ENCODE results near the gene SDHB. TPM values are rescaled to one million over a fixed set of nuclear protein-coding genes. Genes with fewer than 3 reads are reported as not detected.

Gene SDHB
- total and polyA plus RNA-seq, 10 of the 15 experiments (the other 5 are each of a cell fraction or from before 2014, with no cell fraction given) = 101 to 319 (median 188) TPM

GRCh38 chr1:16969057-16969611, 84.7 kb downstream of the SDHB start:
- no peak for ATAC-seq
- Histone ChIP-seq H2AFZ (ENCODE audit: control insufficient read depth, low read depth, low read length) (no peak overlapping the region), H3K4me2 (ENCODE audit: control insufficient read depth, insufficient read depth) (no peak overlapping the region), H3K27me3 (replicated peaks in 1 of 2; ENCODE audit: control insufficient read depth in 2 of 2, insufficient read depth in 2 of 2, low read length in 1 of 2) (no peaks in the 10 kb centered on the region), H3K27ac (ENCODE audit: control insufficient read depth, insufficient read depth) (no peak overlapping the region), H3K4me3 (no peak overlapping the region), H3K4me1 (ENCODE audit: control insufficient read depth, insufficient read depth, low read length) (no peaks in the 10 kb centered on the region), H3K9me3 (replicated peaks; ENCODE audit: control insufficient read depth, insufficient read depth, low read length) (no peaks in the 10 kb centered on the region), H3K9ac (ENCODE audit: control insufficient read depth, insufficient read depth, low read length) (no peak overlapping the region), H4K20me1 (ENCODE audit: control insufficient read depth, insufficient read depth) (no peaks in the 10 kb centered on the region), H3K36me3 (ENCODE audit: control insufficient read depth in 2 of 2, insufficient read depth in 2 of 2, low read length in 1 of 2) (no peaks in the 10 kb centered on the region), H3K79me2 (ENCODE audit: control insufficient read depth, insufficient read depth, low read length) (no peaks in the 10 kb centered on the region)
- SMC1A ChIA-PET (ENCODE audit: uncharacterized antibody, unreplicated experiment) = no interaction called here
- TF ChIP-seq JUNB (IDR thresholded peaks at IDR 0.05) (no peak), MLLT1 (IDR thresholded peaks at IDR 0.05) (no peak), NBN (IDR thresholded peaks at IDR 0.05) (no peak), ESRRA (IDR thresholded peaks at IDR 0.05; ENCODE audit: low read length) (no peak), ZNF207 (IDR thresholded peaks at IDR 0.05; ENCODE audit: borderline replicate concordance) (no peak), SUPT20H (IDR thresholded peaks at IDR 0.05; ENCODE audit: borderline replicate concordance, control insufficient read depth, low read depth, low read length) (no peak), MTA2 (IDR thresholded peaks at IDR 0.05; ENCODE audit: low read depth) (no peak), EGR1 (IDR thresholded peaks at IDR 0.05; ENCODE audit: borderline replicate concordance in 1 of 2, low read depth in 2 of 2, low read length in 2 of 2) (no peak), TARDBP (IDR thresholded peaks at IDR 0.05; ENCODE audit: borderline replicate concordance) (no peak)
- WGBS (ENCODE audit: insufficient coverage, insufficient replicate concordance, low lambda C conversion rate, missing lambda C conversion rate) = 42% methylated on average over 14 of the region's 14 CpGs
- POLR2A ChIA-PET = no interaction called here
- in situ Hi-C loops (cut with MboI) (no loop called here), intact Hi-C loops (cut with micrococcal nuclease; ENCODE audit: unreplicated experiment) (no loop called here)
- no peak for FAIRE-seq
- no TSS peak for BruUV-seq (replicated peaks)
- DNase-seq (ENCODE audit: low read depth, low spot score) = no peak
- CTCF ChIA-PET = no interaction called here
- RAD21 ChIA-PET (ENCODE audit: unreplicated experiment) = no interaction called here

Other genes with a start within 250 kb of the SDHB start
- under 0.01 TPM in 2 replicates for gene RNU1-2, start 158.1 kb downstream of the SDHB start, total RNA-seq (2014; rRNA removed)
- gene RNU1-2, start 158.1 kb downstream of the SDHB start, total RNA-seq (2014; rRNA removed; fragmentation: Illumina TruSeq; extraction: Trizol) = 20,946 and 25,634 TPM in 2 replicates
- gene RNU1-2, start 158.1 kb downstream of the SDHB start, total RNA-seq (2021) = 2,403 and 2,678 TPM in 2 replicates
- 82.4 and 113 TPM in 2 replicates for gene RNU1-2, start 158.1 kb downstream of the SDHB start, polyA plus RNA-seq (2011; rRNA removed)
- not detected in 2 replicates for gene RNU1-2, start 158.1 kb downstream of the SDHB start, polyA plus RNA-seq (2014; fragmentation: Illumina TruSeq; extraction: Trizol)
- 1 to 10 TPM; 4.5 to 4.9 TPM for gene RNU1-2, start 158.1 kb downstream of the SDHB start, polyA plus RNA-seq (2014; fragmentation: Nextera tagmentation; extraction: Ambion mirVana)
- gene RNU1-2, start 158.1 kb downstream of the SDHB start, polyA plus RNA-seq (2014; rRNA removed) = not detected in 2 replicates
- gene RNU1-2, start 158.1 kb downstream of the SDHB start, polyA plus RNA-seq (2016; fragmentation: Nextera tagmentation; extraction: Ambion mirVana) = 1 to 10 TPM; 2.6 to 3.6 TPM
- gene CROCC, start 132.1 kb downstream of the SDHB start, total RNA-seq (2014; rRNA removed) = 3.2 and 3.4 TPM in 2 replicates
- 1.8 and 1.9 TPM in 2 replicates for gene CROCC, start 132.1 kb downstream of the SDHB start, total RNA-seq (2014; rRNA removed; fragmentation: Illumina TruSeq; extraction: Trizol)
- gene CROCC, start 132.1 kb downstream of the SDHB start, total RNA-seq (2021) = 3.3 and 3.4 TPM in 2 replicates
- 1.4 and 2.7 TPM in 2 replicates for gene CROCC, start 132.1 kb downstream of the SDHB start, polyA plus RNA-seq (2011; rRNA removed)
- gene CROCC, start 132.1 kb downstream of the SDHB start, polyA plus RNA-seq (2014; fragmentation: Illumina TruSeq; extraction: Trizol) = 1.0 and 3.0 TPM in 2 replicates
- under 1 TPM; 0.04 to 0.05 TPM for gene CROCC, start 132.1 kb downstream of the SDHB start, polyA plus RNA-seq (2014; fragmentation: Nextera tagmentation; extraction: Ambion mirVana)
- gene CROCC, start 132.1 kb downstream of the SDHB start, polyA plus RNA-seq (2014; rRNA removed) = 5.0 and 5.5 TPM in 2 replicates
- gene CROCC, start 132.1 kb downstream of the SDHB start, polyA plus RNA-seq (2016; fragmentation: Nextera tagmentation; extraction: Ambion mirVana) = under 1 TPM; 0.82 to 0.84 TPM
- gene MFAP2, start 73.4 kb downstream of the SDHB start, total RNA-seq (2014; rRNA removed) = not detected in 2 replicates
- gene MFAP2, start 73.4 kb downstream of the SDHB start, total RNA-seq (2014; rRNA removed; fragmentation: Illumina TruSeq; extraction: Trizol) = not detected in 2 replicates
- gene MFAP2, start 73.4 kb downstream of the SDHB start, total RNA-seq (2021) = not detected in 2 replicates
- not detected in 2 replicates for gene MFAP2, start 73.4 kb downstream of the SDHB start, polyA plus RNA-seq (2011; rRNA removed)
- gene MFAP2, start 73.4 kb downstream of the SDHB start, polyA plus RNA-seq (2014; fragmentation: Illumina TruSeq; extraction: Trizol) = not detected in 2 replicates
- gene MFAP2, start 73.4 kb downstream of the SDHB start, polyA plus RNA-seq (2014; fragmentation: Nextera tagmentation; extraction: Ambion mirVana) = not detected
- gene MFAP2, start 73.4 kb downstream of the SDHB start, polyA plus RNA-seq (2014; rRNA removed) = not detected in 2 replicates
- gene MFAP2, start 73.4 kb downstream of the SDHB start, polyA plus RNA-seq (2016; fragmentation: Nextera tagmentation; extraction: Ambion mirVana) = under 1 TPM in 1 of 2 experiments, not detected in 1; 0.16 TPM
- gene ATP13A2, start 42.1 kb downstream of the SDHB start, total RNA-seq (2014; rRNA removed) = 14.1 and 20.3 TPM in 2 replicates
- 6.9 and 8.4 TPM in 2 replicates for gene ATP13A2, start 42.1 kb downstream of the SDHB start, total RNA-seq (2014; rRNA removed; fragmentation: Illumina TruSeq; extraction: Trizol)
- 23.9 and 30.5 TPM in 2 replicates for gene ATP13A2, start 42.1 kb downstream of the SDHB start, total RNA-seq (2021)
- 3.1 and 6.0 TPM in 2 replicates for gene ATP13A2, start 42.1 kb downstream of the SDHB start, polyA plus RNA-seq (2011; rRNA removed)
- 1.6 and 7.6 TPM in 2 replicates for gene ATP13A2, start 42.1 kb downstream of the SDHB start, polyA plus RNA-seq (2014; fragmentation: Illumina TruSeq; extraction: Trizol)
- under 1 TPM; 0.24 to 0.75 TPM for gene ATP13A2, start 42.1 kb downstream of the SDHB start, polyA plus RNA-seq (2014; fragmentation: Nextera tagmentation; extraction: Ambion mirVana)
- gene ATP13A2, start 42.1 kb downstream of the SDHB start, polyA plus RNA-seq (2014; rRNA removed) = 21.4 and 23.3 TPM in 2 replicates
- gene ATP13A2, start 42.1 kb downstream of the SDHB start, polyA plus RNA-seq (2016; fragmentation: Nextera tagmentation; extraction: Ambion mirVana) = 10 to 100 TPM in 1 of 2 experiments, 1 to 10 TPM in 1; 4.2 to 19.3 TPM
- 0.05 and 0.06 TPM in 2 replicates for gene PADI2, start 65.4 kb upstream of the SDHB start, total RNA-seq (2014; rRNA removed)
- gene PADI2, start 65.4 kb upstream of the SDHB start, total RNA-seq (2014; rRNA removed; fragmentation: Illumina TruSeq; extraction: Trizol) = 0.09 TPM in 2 replicates
- 0.18 and 0.21 TPM in 2 replicates for gene PADI2, start 65.4 kb upstream of the SDHB start, total RNA-seq (2021)
- gene PADI2, start 65.4 kb upstream of the SDHB start, polyA plus RNA-seq (2011; rRNA removed) = 1.9 and 3.0 TPM in 2 replicates
- gene PADI2, start 65.4 kb upstream of the SDHB start, polyA plus RNA-seq (2014; fragmentation: Illumina TruSeq; extraction: Trizol) = 0.06 and 0.19 TPM in 2 replicates
- under 1 TPM; 0.05 to 0.09 TPM for gene PADI2, start 65.4 kb upstream of the SDHB start, polyA plus RNA-seq (2014; fragmentation: Nextera tagmentation; extraction: Ambion mirVana)
- gene PADI2, start 65.4 kb upstream of the SDHB start, polyA plus RNA-seq (2014; rRNA removed) = 0.09 and 0.10 TPM in 2 replicates
- gene PADI2, start 65.4 kb upstream of the SDHB start, polyA plus RNA-seq (2016; fragmentation: Nextera tagmentation; extraction: Ambion mirVana) = under 1 TPM in 1 of 2 experiments, not detected in 1; 0.17 TPM
- not detected in 2 replicates for gene PADI1, start 151.1 kb upstream of the SDHB start, total RNA-seq (2014; rRNA removed)
- not detected in 2 replicates for gene PADI1, start 151.1 kb upstream of the SDHB start, total RNA-seq (2014; rRNA removed; fragmentation: Illumina TruSeq; extraction: Trizol)
- not detected in 2 replicates for gene PADI1, start 151.1 kb upstream of the SDHB start, total RNA-seq (2021)
- gene PADI1, start 151.1 kb upstream of the SDHB start, polyA plus RNA-seq (2011; rRNA removed) = not detected in 2 replicates
- gene PADI1, start 151.1 kb upstream of the SDHB start, polyA plus RNA-seq (2014; fragmentation: Illumina TruSeq; extraction: Trizol) = not detected in 2 replicates
- gene PADI1, start 151.1 kb upstream of the SDHB start, polyA plus RNA-seq (2014; fragmentation: Nextera tagmentation; extraction: Ambion mirVana) = not detected
- gene PADI1, start 151.1 kb upstream of the SDHB start, polyA plus RNA-seq (2014; rRNA removed) = 0.05 TPM in 1 of 2 replicates, not detected in the other
- gene PADI1, start 151.1 kb upstream of the SDHB start, polyA plus RNA-seq (2016; fragmentation: Nextera tagmentation; extraction: Ambion mirVana) = not detected
- not detected in 2 replicates for gene PADI3, start 195.1 kb upstream of the SDHB start, total RNA-seq (2014; rRNA removed)
- not detected in 2 replicates for gene PADI3, start 195.1 kb upstream of the SDHB start, total RNA-seq (2014; rRNA removed; fragmentation: Illumina TruSeq; extraction: Trizol)
- gene PADI3, start 195.1 kb upstream of the SDHB start, total RNA-seq (2021) = not detected in 2 replicates
- not detected in 2 replicates for gene PADI3, start 195.1 kb upstream of the SDHB start, polyA plus RNA-seq (2011; rRNA removed)
- 0.01 TPM in 1 of 2 replicates, not detected in the other for gene PADI3, start 195.1 kb upstream of the SDHB start, polyA plus RNA-seq (2014; fragmentation: Illumina TruSeq; extraction: Trizol)
- not detected for gene PADI3, start 195.1 kb upstream of the SDHB start, polyA plus RNA-seq (2014; fragmentation: Nextera tagmentation; extraction: Ambion mirVana)
- not detected in 2 replicates for gene PADI3, start 195.1 kb upstream of the SDHB start, polyA plus RNA-seq (2014; rRNA removed)
- gene PADI3, start 195.1 kb upstream of the SDHB start, polyA plus RNA-seq (2016; fragmentation: Nextera tagmentation; extraction: Ambion mirVana) = not detected

Measured in GM12878 (cell line).